SU-DHL-6 (cell line): ENCODE results near the gene NTM.

Experiments used
- H2AFZ ChIP-seq: fragments of 200-600 bp; sonication (generic); 2 replicates; pipeline ENCODE4 v1.6.1; 2014; ENCODE audit warnings: low read depth, mild to moderate bottlenecking, moderate library complexity, mixed read lengths, antibody characterized with exemption, low read length; ENCODE audit not compliant: severe bottlenecking
- H3F3A ChIP-seq: fragments of 200-600 bp; shearing (Covaris generic); 2 replicates; pipeline ENCODE4 v1.6.0; 2016; ENCODE audit warnings: antibody characterized with exemption, mild to moderate bottlenecking; ENCODE audit not compliant: insufficient read depth
- H3K27ac ChIP-seq: fragments of 200-600 bp; sonication (generic); 2 replicates; pipeline ENCODE4 v1.5.1; 2016; ENCODE audit warnings: low read depth, mild to moderate bottlenecking, low read length, moderate library complexity, mixed read lengths
- H3K27me3 ChIP-seq: fragments of 200-600 bp; sonication (generic), shearing (Covaris generic); 2 replicates; pipeline ENCODE4 v1.6.0; 2014; ENCODE audit warnings: mild to moderate bottlenecking, low read length
- H3K36me3 ChIP-seq: fragments of 200-600 bp; sonication (generic); 2 replicates; pipeline ENCODE4 v1.6.1; 2014; ENCODE audit warnings: mild to moderate bottlenecking, low read length, mixed read lengths
- H3K4me2 ChIP-seq: fragments of 300-600, 200-600 bp; shearing (Covaris generic), sonication (generic); 2 replicates; pipeline ENCODE4 v1.6.0; 2014; ENCODE audit warnings: low read length, low read depth, mild to moderate bottlenecking; ENCODE audit not compliant: poor library complexity, severe bottlenecking
- H3K4me3 ChIP-seq: fragments of 200-600 bp; sonication (generic); 2 replicates; pipeline ENCODE4 v1.5.1; 2014; ENCODE audit warnings: antibody characterized with exemption, low read length, mild to moderate bottlenecking, mixed read lengths; ENCODE audit not compliant: insufficient read depth, poor library complexity, severe bottlenecking
- H3K79me2 ChIP-seq: fragments of 200-600 bp; sonication (generic); 2 replicates; pipeline ENCODE4 v1.6.1; 2014; ENCODE audit warnings: mild to moderate bottlenecking, low read length, moderate library complexity; ENCODE audit not compliant: insufficient read depth
- H3K9ac ChIP-seq: fragments of 200-600 bp; sonication (generic); 2 replicates; pipeline ENCODE4 v1.7.0; 2014; ENCODE audit warnings: mild to moderate bottlenecking, low read length
- H3K9me2 ChIP-seq: fragments of 200-600 bp; sonication (generic); replicated peaks from 2 replicates; pipeline ENCODE4 v1.6.1; 2014; ENCODE audit warnings: low read length; ENCODE audit not compliant: insufficient read depth
- H3K9me3 ChIP-seq: fragments of 200-600 bp; sonication (generic); 2 replicates; pipeline ENCODE4 v1.6.1; 2014; ENCODE audit warnings: low read length, mixed read lengths; ENCODE audit not compliant: insufficient read depth
- H4K20me1 ChIP-seq: fragments of 200-600 bp; sonication (generic); 2 replicates; pipeline ENCODE4 v1.6.1; 2014; ENCODE audit warnings: low read depth, mild to moderate bottlenecking, antibody characterized with exemption, low read length, moderate library complexity, mixed read lengths
- EZH2phosphoT487 ChIP-seq: fragments of 200-600 bp; sonication (generic), shearing (Covaris generic); conservative IDR thresholded peaks from 2 replicates; pipeline ENCODE4 v1.6.1; 2018; ENCODE audit warnings: mild to moderate bottlenecking, antibody characterized with exemption, low read length, moderate library complexity, mixed read lengths
- TF ChIP-seq, protein P1 (sequence below): fragments of 200-600 bp; sonication (generic); IDR thresholded peaks from one replicate; pipeline ENCODE4 v1.5.1; 2017; ENCODE audit warnings: antibody characterized with exemption, mild to moderate bottlenecking, low read length, moderate library complexity; ENCODE audit not compliant: insufficient read depth, poor library complexity, severe bottlenecking

Gene NTM

DNA sequence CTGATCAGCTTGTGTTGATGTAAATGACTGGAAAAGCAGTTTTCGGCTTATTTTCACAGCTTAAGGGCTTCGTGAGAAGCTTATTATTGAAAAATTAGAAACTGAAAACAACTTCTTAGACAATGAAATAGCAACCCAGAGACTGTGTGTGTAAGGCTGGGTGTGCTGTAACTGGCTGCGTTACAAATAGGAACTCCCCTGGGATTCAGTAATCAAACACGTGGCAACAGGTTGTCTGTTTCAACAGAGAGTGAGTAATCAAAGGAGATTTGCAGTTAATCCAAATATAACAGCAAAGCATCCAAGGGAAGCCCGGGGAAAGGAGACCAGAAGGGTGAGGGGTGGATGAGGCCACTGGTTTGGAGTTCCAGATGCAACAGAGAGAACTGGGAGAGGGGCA is 19.2 kb downstream of the NTM start:
- no peak overlapping the region for H2AFZ ChIP-seq

DNA sequence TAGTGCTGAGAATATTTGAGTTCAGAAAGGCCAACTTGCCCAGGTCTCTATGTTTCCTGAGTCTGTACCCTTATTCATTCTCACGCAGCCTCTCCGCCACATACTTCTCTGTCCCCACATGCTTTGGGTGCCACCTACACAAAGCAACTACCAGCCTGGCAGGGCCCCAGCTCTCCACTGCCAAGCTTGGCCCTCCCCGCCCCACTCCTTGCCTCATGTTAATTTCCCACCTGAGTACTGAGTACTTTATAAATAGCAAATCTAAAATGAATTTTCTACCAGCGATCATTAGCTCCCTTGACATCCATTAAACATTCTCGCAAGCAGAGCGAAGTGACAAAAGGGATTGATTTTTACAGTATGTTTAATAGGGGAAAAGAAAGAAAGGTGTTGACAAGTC is 20.8 kb downstream of the NTM start:
- Histone ChIP-seq H3K79me2 (no peaks in the 10 kb centered on the region), H3K27ac (no peak overlapping the region), H3K27me3 (no peaks in the 10 kb centered on the region), H3K9ac (no peak overlapping the region), H4K20me1 (no peaks in the 10 kb centered on the region), H3F3A (no peaks in the 10 kb centered on the region), H3K4me3 (no peak overlapping the region), H3K9me3 (no peaks in the 10 kb centered on the region), H3K36me3 (no peaks in the 10 kb centered on the region), H3K9me2 (no peaks in the 10 kb centered on the region), H2AFZ (no peak overlapping the region), H3K4me2 (no peak overlapping the region)
- TF ChIP-seq, protein P1, sequence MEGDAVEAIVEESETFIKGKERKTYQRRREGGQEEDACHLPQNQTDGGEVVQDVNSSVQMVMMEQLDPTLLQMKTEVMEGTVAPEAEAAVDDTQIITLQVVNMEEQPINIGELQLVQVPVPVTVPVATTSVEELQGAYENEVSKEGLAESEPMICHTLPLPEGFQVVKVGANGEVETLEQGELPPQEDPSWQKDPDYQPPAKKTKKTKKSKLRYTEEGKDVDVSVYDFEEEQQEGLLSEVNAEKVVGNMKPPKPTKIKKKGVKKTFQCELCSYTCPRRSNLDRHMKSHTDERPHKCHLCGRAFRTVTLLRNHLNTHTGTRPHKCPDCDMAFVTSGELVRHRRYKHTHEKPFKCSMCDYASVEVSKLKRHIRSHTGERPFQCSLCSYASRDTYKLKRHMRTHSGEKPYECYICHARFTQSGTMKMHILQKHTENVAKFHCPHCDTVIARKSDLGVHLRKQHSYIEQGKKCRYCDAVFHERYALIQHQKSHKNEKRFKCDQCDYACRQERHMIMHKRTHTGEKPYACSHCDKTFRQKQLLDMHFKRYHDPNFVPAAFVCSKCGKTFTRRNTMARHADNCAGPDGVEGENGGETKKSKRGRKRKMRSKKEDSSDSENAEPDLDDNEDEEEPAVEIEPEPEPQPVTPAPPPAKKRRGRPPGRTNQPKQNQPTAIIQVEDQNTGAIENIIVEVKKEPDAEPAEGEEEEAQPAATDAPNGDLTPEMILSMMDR, result no peak
- TF ChIP-seq EZH2phosphoT487, result no peak

More for the DNA sequence above, 19.2 kb downstream of the NTM start:
- H3K79me2 ChIP-seq, result no peaks in the 10 kb centered on the region
- H3K4me3 ChIP-seq, result no peak overlapping the region
- H3K9me3 ChIP-seq, result no peaks in the 10 kb centered on the region
- no peaks in the 10 kb centered on the region for H3K36me3 ChIP-seq
- no peaks in the 10 kb centered on the region for H4K20me1 ChIP-seq
- no peak overlapping the region for H3K9ac ChIP-seq
- TF ChIP-seq EZH2phosphoT487, result no peak
- TF ChIP-seq, protein P1, result no peak
- no peaks in the 10 kb centered on the region for H3K9me2 ChIP-seq
- H3F3A ChIP-seq, result no peaks in the 10 kb centered on the region
- H3K27me3 ChIP-seq, result no peaks in the 10 kb centered on the region
- H3K4me2 ChIP-seq, result no peak overlapping the region
- H3K27ac ChIP-seq, result no peak overlapping the region

DNA sequence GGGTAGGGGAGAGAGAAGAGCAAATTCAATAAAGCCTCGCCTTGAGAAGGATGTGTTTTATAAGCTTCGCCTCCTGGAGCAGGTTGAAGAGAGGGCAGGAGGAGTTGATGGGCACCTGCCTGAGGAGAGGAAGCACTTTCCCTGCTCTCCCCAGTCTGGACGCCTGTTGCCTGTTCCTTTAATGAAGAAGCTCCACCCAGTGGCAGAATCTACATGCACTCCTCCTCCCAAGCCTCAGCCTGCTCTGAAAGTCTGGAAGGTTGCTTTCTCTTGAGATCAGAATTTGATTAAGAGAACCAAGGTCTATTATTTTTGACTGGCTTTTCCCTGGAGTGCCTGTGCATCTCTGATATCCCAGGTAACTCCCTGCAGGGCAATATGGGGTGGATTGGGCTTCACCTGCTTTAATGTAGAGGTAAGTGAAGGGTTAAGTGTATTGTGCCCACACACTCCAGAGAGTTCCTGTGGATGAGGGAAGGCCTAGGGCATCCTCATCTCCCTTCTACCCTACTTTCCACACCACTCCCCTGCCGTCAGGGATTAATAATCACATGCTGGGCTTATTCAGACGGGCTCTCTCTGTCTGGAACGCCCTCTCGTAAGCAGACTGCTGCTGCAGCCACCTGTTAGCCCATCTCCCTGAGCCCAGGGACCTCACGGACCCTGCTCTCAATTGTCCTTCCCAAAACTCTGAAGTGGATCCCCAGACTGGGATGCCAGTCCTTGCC is 22.3 kb downstream of the NTM start:
- Histone ChIP-seq H3K27ac (no peak overlapping the region), H4K20me1 (no peaks in the 10 kb centered on the region), H3K9me2 (no peaks in the 10 kb centered on the region), H3K9ac (no peak overlapping the region), H3K27me3 (no peaks in the 10 kb centered on the region), H3K9me3 (no peaks in the 10 kb centered on the region), H3K4me2 (no peak overlapping the region), H3F3A (no peaks in the 10 kb centered on the region), H2AFZ (no peak overlapping the region), H3K79me2 (no peaks in the 10 kb centered on the region), H3K36me3 (no peaks in the 10 kb centered on the region), H3K4me3 (no peak overlapping the region)
- TF ChIP-seq EZH2phosphoT487, result no peak
- TF ChIP-seq, protein P1, result no peak
